GM21723 (cell line): Measurements from ENCODE around the gene CFAP20DC.
A peak's percentile ranks its signal among the peaks of the same experiment; 100 is the strongest.

Experiments
- ATAC-seq: cut with Tn5 transposase; IDR thresholded peaks from one replicate; pipeline ENCODE4 v1.9.1; 2021; ENCODE audit warnings: mild to moderate bottlenecking, moderate library complexity; ENCODE audit not compliant: unreplicated experiment

Gene CFAP20DC

GRCh38 chr3:59027607-59028006 lies 22.2 kb downstream of the CFAP20DC start:
- ATAC-seq, result no peak

- ATAC-seq, result no peak
These were observed 26.2 kb downstream of the CFAP20DC start for GRCh38 chr3:59023612-59024011.

- ATAC-seq, result no peak
These were observed 32.2 kb downstream of the CFAP20DC start for GRCh38 chr3:59017617-59017984.

GRCh38 chr3:59016930-59017616 lies 32.8 kb downstream of the CFAP20DC start:
- ATAC-seq, result no peak

- ATAC-seq, result no peak
These were observed 36.2 kb downstream of the CFAP20DC start for GRCh38 chr3:59013611-59014010.

- ATAC-seq, result no peak
These were observed 42.9 kb downstream of the CFAP20DC start for GRCh38 chr3:59006634-59007517.

- no peak for ATAC-seq
These were observed 48.1 kb downstream of the CFAP20DC start for GRCh38 chr3:59001675-59002074.

GRCh38 chr3:58999774-59000160 lies 50.1 kb downstream of the CFAP20DC start:
- ATAC-seq, result no peak

GRCh38 chr3:58999134-58999773 lies 50.6 kb downstream of the CFAP20DC start:
- no peak for ATAC-seq

GRCh38 chr3:58998476-58999117 lies 51.2 kb downstream of the CFAP20DC start:
- peak; percentile 73 for ATAC-seq

GRCh38 chr3:58996730-58997129 lies 53.1 kb downstream of the CFAP20DC start:
- ATAC-seq, result no peak

GRCh38 chr3:58994746-58995330 lies 55.0 kb downstream of the CFAP20DC start:
- peak; percentile 55 for ATAC-seq

GRCh38 chr3:58993547-58993946 lies 56.3 kb downstream of the CFAP20DC start:
- no peak for ATAC-seq

GRCh38 chr3:58991623-58992022 lies 58.2 kb downstream of the CFAP20DC start:
- ATAC-seq, result no peak

- ATAC-seq, result no peak
These were observed 58.8 kb downstream of the CFAP20DC start for GRCh38 chr3:58991026-58991425.

GRCh38 chr3:58989955-58990354 lies 59.9 kb downstream of the CFAP20DC start:
- no peak for ATAC-seq

GRCh38 chr3:58989163-58989562 lies 60.7 kb downstream of the CFAP20DC start:
- ATAC-seq, result no peak

GRCh38 chr3:58988041-58988440 lies 61.8 kb downstream of the CFAP20DC start:
- no peak for ATAC-seq

- no peak for ATAC-seq
These were observed 63.2 kb downstream of the CFAP20DC start for GRCh38 chr3:58986654-58987053.

GRCh38 chr3:58979840-58980239 lies 70.0 kb downstream of the CFAP20DC start:
- no peak for ATAC-seq

- no peak for ATAC-seq
These were observed 76.0 kb downstream of the CFAP20DC start for GRCh38 chr3:58973796-58974195.
